Esophagus muscularis mucosa (tissue), 4 donors: ENCODE measurements around the gene SPDYE17. TPM values are rescaled to one million over a fixed set of nuclear protein-coding genes. Genes with fewer than 3 reads are reported as not detected.
A peak's percentile ranks its signal among the peaks of the same experiment; 100 is the strongest.
"Not testable (repeated sequence)": the region's sequence is repeated elsewhere in the genome, so short reads cannot be mapped to it uniquely, and the experiment has no call there.

Experiments used
- DNase-seq: peaks from one replicate; pipeline ENCODE4 v3.0.0-alpha.2; 2017; ENCODE audit errors: extremely low spot score
- H3K27ac ChIP-seq, 4 donors: fragments of 200-600 bp; sonication (generic); replicated peaks in 1 of 4; 1 replicate in 3 of 4; 2 replicates in 1 of 4; pipeline ENCODE4 v1.5.1; 2016 to 2019; ENCODE audit warnings: mild to moderate bottlenecking in 1 of 4
- H3K27me3 ChIP-seq, 4 donors: fragments of 200-600 bp; sonication (generic); one replicate each; pipeline versions ENCODE4 v1.5.1 to v1.6.0; 2016 to 2019
- H3K36me3 ChIP-seq, 4 donors: fragments of 200-600 bp; sonication (generic); one replicate each; pipeline ENCODE4 v1.5.1; 2016 to 2019
- H3K4me1 ChIP-seq, 4 donors: fragments of 200-600 bp; sonication (generic); one replicate each; pipeline ENCODE4 v1.5.1; 2016 to 2019
- H3K4me3 ChIP-seq, 4 donors: fragments of 200-600 bp; sonication (generic); 1 replicate in 2 of 4; 2 replicates in 2 of 4; pipeline ENCODE4 v1.5.1; 2016 to 2019; ENCODE audit warnings: mild to moderate bottlenecking in 4 of 4, moderate library complexity in 1 of 4
- H3K9me3 ChIP-seq, 4 donors: fragments of 200-600 bp; sonication (generic); 1 replicate in 3 of 4; 2 replicates in 1 of 4; pipeline ENCODE4 v1.5.1; 2016 to 2019
- POLR2AphosphoS5 ChIP-seq, 2 donors: sonication (generic); formaldehyde crosslinking; IDR thresholded peaks; one replicate each; pipeline ENCODE4 v1.6.1; 2017; ENCODE audit warnings: antibody characterized with exemption in 2 of 2
- WGBS: methylation state at CpG from one replicate; pipeline ENCODE4 v1.1.5; 2018; 5-methylcytosine and 5-hydroxymethylcytosine counted together
- intact Hi-C: fragments of 100-400 bp; cut with DNase I; formaldehyde crosslinking; loops from one replicate; pipeline ENCODE4 v1.15.1; 2023
- total RNA-seq, 4 donors: library from RNA; depleted of rRNA; stranded (reverse); fragments of >200 nt; gene quantifications; one replicate each; pipeline versions ENCODE4 v1.1.0 to v1.2.1, GENCODE V29; 2016

SPDYE17 gene
- total RNA-seq, 4 donors from 2014 or later = not detected

DNA sequence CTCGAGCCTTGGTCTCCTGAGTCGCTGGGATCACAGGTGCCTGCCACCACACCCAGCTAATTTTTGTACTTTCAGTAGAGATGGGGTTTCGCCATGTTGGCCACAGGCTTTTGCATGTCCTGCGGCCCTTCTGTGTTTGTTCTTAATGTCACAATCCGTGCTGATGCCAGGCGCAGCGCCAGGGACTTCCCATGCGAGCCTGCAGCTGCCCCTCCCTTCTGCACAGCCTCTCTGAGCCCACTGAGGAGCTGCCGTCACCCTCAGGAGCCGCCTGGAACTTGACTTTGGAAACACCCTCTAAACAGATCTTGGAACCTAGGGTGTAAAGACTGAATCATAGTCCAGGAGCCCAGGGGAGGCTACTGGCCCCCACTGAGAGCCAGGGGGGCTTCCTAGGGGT lies 24.2 kb downstream of the SPDYE17 start:
- H3K36me3 ChIP-seq, H3K9me3 ChIP-seq, intact Hi-C loops, H3K27me3 ChIP-seq, H3K4me3 ChIP-seq: not testable (repeated sequence)
- peak; percentile 58 to 72 for TF ChIP-seq POLR2AphosphoS5 (IDR thresholded peaks at IDR 0.05)
- Histone ChIP-seq H3K4me1 (peaks cover 0 to 24% (median 6%) of the 10 kb centered on the region in 4 donors), H3K27ac (peak overlapping the region; percentile 40 to 74 (median 66))
- 14% methylated on average over 8 of the region's 10 CpGs for WGBS
- DNase-seq = peak; percentile 93

DNA sequence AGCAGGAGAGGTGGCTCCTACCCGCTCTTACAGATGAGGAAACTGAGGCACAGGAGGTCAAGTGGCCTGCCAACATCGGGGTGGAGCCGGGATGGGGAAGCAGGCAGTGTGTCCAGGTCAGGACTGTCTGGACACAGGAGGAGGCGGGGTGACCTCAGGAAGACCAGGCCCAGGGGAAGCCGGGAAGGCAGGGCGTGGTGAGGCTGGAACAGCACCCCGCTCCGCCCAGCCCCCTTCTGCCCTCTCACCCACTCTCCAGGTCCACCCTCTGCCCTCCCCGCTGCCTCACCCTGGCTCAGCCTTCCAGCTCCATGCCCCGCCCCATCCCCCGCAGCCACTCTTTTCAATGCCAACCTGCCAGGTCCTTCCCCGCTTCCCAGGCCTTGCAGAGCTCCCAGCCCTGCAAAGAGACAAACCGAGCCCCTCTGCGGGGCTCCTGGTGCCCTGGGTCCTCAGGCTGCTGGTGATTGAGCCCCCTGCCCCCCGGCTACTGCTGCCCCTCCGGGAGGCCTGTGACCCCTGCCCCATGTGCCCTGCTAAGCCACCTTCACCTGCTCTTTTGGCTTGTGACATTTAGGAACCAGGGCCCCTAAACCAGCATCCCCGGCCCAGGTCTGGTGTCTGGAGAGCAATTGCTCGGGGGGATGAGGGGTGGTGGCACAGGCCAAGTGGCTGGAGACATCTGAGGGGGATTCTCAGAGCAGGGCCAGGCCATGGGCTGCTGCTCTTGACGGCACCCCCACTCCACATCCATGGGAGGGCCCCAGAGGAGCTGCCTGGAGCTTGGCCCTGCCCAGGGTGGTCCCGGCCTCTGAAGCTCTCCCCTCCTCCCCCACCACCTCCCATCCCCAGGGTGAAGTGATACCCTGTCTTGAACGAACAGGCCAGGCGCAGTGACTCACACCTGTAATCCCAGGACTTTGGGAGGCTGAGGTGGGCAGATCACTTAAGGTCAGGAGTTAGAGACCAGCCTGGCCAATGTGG lies 25.7 kb downstream of the SPDYE17 start:
- Histone ChIP-seq H3K4me1 (peaks cover 0 to 24% (median 6%) of the 10 kb centered on the region in 4 donors), H3K36me3 (peaks cover 0 to 21% (median 8%) of the 10 kb centered on the region in 4 donors), H3K27ac (peak overlapping the region in 3 of 4 donors; percentile 64 to 69 (median 64))
- H3K27me3 ChIP-seq, intact Hi-C loops, H3K9me3 ChIP-seq, H3K4me3 ChIP-seq: not testable (repeated sequence)
- DNase-seq = peak; percentile 42
- 86% methylated on average over 6 of the region's 22 CpGs for WGBS

DNA sequence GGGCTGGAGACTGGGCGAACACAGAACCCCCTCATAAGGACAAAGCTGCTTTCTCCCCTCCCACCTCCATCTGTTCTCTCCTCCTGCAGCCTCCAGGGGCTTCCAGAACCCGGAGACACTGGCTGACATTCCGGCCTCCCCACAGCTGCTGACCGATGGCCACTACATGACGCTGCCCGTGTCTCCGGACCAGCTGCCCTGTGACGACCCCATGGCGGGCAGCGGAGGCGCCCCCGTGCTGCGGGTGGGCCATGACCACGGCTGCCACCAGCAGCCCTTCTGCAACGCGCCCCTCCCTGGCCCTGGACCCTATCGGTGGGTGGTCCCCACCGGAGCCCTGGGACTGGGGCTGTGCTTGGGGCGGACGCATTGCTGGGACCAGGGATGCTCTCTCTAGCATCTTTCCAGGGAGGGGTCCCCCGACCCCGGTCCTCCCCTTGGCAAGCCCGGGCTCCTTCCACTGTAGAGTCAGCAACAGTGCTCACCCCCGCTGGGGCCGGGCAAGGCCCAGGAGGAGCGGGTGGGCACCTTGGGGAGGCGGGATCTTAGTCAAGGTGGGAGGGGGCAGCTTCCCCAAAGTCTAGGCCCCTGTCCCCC lies 26.6 kb downstream of the SPDYE17 start:
- DNase-seq = peak; percentile 60
- H3K4me3 ChIP-seq, H3K27ac ChIP-seq, H3K9me3 ChIP-seq, H3K27me3 ChIP-seq, intact Hi-C loops: not testable (repeated sequence)
- Histone ChIP-seq H3K36me3 (peaks cover 0 to 21% (median 9%) of the 10 kb centered on the region in 4 donors), H3K4me1 (peaks cover 0 to 21% (median 6%) of the 10 kb centered on the region in 4 donors)
- 88% methylated on average over 13 of the region's 27 CpGs for WGBS

DNA sequence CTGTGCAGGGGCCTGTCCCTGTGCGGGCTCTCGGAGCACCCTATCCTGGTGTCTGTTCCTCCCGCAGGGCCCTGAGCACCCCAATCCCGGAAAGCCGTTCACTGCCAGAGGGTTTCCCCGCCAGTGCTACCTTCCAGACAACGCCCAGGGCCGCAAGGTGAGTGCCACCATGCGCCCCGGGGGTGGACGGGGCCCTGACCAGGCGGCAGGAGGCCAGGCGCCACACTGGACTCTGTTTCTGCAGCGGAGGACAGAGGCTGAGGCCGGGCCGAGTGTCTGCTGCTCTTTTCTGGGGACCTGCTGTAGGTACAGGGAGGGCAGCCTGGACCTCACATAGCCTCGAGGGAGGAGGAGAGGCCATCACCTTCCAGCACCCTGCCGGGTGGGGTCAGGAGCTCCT lies 28.0 kb downstream of the SPDYE17 start:
- intact Hi-C loops, H3K27ac ChIP-seq, H3K9me3 ChIP-seq, H3K4me3 ChIP-seq, H3K27me3 ChIP-seq, DNase-seq: not testable (repeated sequence)
- H3K4me1 ChIP-seq = peaks cover 0 to 20% (median 6%) of the 10 kb centered on the region in 4 donors
- WGBS = no CpG with 5 or more reads among the region's 18 CpGs
- peaks cover 0 to 21% (median 10%) of the 10 kb centered on the region in 4 donors for H3K36me3 ChIP-seq

DNA sequence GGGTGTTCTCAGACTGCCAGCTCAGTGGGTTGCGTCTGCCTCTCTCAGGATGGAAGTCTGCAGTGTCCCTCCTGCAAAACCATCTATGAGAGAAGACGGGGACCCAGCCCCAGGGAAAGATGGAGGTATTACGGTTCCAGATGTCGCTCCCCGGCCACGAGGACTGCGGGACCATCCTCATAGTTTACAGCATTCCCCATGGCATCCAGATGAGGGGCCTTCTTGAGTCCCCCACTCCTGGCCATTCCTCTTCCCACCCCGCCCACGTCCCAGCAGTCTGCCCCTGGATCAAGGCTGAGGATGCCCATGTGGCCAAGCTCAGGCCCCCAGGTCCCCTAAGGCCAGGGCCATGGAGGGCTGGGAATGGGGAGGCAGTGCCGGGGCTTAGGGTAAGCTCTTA lies 28.9 kb downstream of the SPDYE17 start:
- H3K27ac ChIP-seq, intact Hi-C loops, H3K27me3 ChIP-seq, H3K4me3 ChIP-seq, H3K9me3 ChIP-seq: not testable (repeated sequence)
- peaks cover 0 to 21% (median 10%) of the 10 kb centered on the region in 4 donors for H3K36me3 ChIP-seq
- WGBS = 100% methylated on average over 9 of the region's 10 CpGs
- H3K4me1 ChIP-seq = peaks cover 0 to 16% (median 6%) of the 10 kb centered on the region in 4 donors
- peak; percentile 55 for DNase-seq

DNA sequence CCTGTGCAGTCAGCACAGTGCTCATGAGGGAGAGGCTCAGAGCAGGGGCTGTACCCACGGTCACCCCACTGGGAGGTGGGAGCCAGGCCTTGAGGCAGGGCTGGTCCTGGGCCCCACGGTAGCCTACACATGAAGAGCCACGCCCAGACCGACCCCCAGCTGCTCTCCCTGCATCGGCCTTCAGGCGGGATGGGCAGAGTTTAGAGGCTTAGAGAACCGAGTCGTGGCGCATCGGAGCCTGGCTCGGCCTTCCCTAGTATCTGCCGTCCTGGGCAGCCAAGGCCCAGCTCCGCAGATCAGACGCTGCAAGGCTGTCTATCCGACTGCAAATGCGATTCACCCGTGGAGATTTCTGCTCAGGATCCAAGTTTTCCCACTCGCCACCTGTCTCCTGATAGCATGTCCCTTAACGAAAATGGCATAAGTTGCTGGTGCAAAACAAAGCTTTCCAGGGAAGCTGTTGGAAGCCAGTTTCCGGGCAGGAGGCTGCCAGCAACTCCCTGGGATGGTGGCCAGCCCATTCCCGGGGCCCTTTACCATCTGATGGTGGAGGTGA lies 29.4 kb downstream of the SPDYE17 start:
- H3K27me3 ChIP-seq, H3K4me3 ChIP-seq, H3K27ac ChIP-seq, H3K9me3 ChIP-seq, intact Hi-C loops: not testable (repeated sequence)
- Histone ChIP-seq H3K36me3 (peaks cover 0 to 21% (median 10%) of the 10 kb centered on the region in 4 donors), H3K4me1 (peaks cover 0 to 11% (median 1%) of the 10 kb centered on the region in 4 donors)
- 83% methylated on average over 1 of the region's 21 CpGs for WGBS
- DNase-seq = peak; percentile 29

DNA sequence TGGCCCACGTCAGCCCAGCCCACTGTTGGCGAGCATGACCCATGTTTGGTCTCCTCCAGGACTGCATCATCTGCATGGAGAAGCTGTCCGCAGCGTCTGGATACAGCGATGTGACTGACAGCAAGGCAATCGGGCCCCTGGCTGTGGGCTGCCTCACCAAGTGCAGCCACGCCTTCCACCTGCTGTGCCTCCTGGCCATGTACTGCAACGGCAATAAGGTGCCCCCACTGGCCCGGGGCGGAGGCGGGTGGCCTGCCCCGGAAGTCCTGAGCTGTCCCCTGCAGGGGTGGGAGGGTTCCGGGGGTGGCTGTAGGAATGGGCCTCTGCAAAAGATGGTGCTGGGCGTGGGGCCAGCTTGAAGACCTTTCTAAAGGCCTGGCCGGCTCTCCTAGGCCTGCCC lies 30.1 kb downstream of the SPDYE17 start:
- H3K27me3 ChIP-seq, H3K27ac ChIP-seq, H3K4me3 ChIP-seq, intact Hi-C loops, H3K9me3 ChIP-seq, H3K4me1 ChIP-seq: not testable (repeated sequence)
- peak; percentile 55 for DNase-seq
- WGBS = no CpG with 5 or more reads among the region's 15 CpGs
- H3K36me3 ChIP-seq = peaks cover 0 to 21% (median 10%) of the 10 kb centered on the region in 4 donors

DNA sequence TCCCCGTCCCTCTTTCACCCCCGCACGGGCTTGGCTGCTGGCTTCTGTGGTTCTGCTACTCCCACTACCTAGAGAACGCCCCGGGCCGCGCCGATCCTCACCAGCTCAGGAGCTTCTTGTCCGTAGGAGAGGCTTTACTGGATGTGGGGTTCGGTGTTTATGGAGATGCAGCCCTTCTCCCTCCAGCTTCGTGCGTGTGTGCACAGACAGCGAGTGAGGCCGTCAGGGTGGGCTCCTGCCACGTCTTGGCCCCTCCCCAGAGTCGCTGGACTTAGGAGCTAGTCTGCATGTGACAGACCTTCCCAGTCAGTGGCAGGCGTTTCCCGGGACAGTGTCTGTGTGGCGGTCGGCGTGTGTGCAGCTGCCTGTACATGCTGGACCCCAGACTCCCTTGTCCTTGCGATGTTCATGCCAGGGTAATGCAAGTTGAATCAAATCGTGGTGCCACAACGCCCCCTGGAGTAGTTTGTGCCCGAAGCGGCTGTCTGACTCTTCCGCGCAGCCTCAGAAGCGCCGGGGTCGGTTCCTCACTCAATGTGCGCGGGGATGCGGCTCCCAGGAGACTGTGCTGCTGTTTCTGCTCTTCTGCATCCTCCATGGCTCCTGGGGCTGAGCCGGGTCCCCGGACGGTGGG lies 32.6 kb downstream of the SPDYE17 start:
- not testable (repeated sequence) for DNase-seq, H3K9me3 ChIP-seq, H3K27ac ChIP-seq, H3K4me3 ChIP-seq, H3K4me1 ChIP-seq, H3K27me3 ChIP-seq
- intact Hi-C loops = loop anchor here (10.0 kb wide), 1 partner anchor 495 kb away; no protein-coding TSS in a partner anchor
- peaks cover 0 to 20% (median 10%) of the 10 kb centered on the region in 4 donors for H3K36me3 ChIP-seq
- WGBS = no CpG with 5 or more reads among the region's 37 CpGs

DNA sequence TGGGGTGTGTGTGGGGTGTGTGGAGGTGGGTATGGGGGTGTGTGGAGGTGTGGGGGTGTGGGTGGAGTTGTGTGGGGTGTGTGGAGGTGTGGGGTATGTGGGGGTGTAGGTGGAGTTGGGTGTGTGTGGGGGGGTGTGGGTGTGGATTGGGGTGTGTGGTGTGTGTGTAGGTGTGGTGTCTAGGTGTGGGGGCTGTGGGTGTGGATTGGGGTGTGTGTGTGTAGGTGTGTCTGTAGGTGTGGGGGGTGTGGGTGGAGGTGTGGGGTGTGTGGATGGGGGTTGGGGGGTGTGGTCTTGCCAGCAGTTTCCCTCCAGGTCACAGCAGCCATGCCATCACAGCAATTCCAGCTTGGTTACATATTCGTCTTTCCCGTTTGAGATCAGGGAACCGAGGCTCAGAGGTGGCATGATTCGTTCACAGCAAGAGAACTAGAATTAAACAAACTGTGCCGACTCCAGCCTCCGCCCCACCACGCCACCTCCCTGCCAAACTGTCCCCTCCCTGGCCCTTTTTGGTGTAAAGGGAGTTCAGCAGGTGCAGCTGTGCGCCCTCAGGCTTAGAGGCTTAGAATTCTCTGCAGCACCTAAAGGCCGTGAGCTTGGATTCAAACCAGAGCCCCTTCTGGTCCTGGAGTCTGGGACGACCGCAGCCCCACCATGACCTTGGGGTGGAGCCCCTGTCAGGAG lies 33.3 kb downstream of the SPDYE17 start:
- intact Hi-C loops = loop anchor here (10.0 kb wide), 1 partner anchor 494 kb away; no protein-coding TSS in a partner anchor
- DNase-seq = peak; percentile 89
- 82% methylated on average over 8 of the region's 11 CpGs for WGBS

More for the DNA sequence above, 33.3 kb downstream of the SPDYE17 start:
- not testable (repeated sequence) for H3K9me3 ChIP-seq, H3K27me3 ChIP-seq, H3K4me1 ChIP-seq, H3K27ac ChIP-seq, H3K4me3 ChIP-seq
- peaks cover 0 to 20% (median 12%) of the 10 kb centered on the region in 4 donors for H3K36me3 ChIP-seq
